Measurements from ENCODE around the gene ITGBL1.

The ITGBL1 gene

DNA sequence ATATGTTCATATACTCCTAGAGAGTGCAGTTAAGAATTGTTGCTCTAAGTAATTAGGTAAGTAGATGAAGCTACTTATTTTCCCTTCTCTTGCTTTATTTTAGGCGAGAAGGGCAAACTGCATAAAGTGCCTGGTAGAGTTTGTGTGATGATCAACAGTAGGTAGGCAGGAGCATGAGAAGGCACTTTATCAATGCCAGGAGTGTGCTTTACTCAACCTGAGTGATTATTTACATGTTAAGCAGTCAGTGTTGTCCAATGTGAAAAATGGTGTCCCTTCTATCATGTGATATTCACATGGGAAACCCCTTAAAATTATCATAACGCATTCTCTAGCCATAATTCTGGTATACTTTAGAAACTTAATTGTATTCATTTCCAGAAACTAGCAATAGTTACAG is 294.0 kb downstream of the ITGBL1 start:
- ATAC-seq (ENCODE audit: insufficient read depth, low read depth): no peak
- no peaks in the 10 kb centered on the region for H3K36me3 ChIP-seq (ENCODE audit: insufficient read depth, low read length)

DNA sequence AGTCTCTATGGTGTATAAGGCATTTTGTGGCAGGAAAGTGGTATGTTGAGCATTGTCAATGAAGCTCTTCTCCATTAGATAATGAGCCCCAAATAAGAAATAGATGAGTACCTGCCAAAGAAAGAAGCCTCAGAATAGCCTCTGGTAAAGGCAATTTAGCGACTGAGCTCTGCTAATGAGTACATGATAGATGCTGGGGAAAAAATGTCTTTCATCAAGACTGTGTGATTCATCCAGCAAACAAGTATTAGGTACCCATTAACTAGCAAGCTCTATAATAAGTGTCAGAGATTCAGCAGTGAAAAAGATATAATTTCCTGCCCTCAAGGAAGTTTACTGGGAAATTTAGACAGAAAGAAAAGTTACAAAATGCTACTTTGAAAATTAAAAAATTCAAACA is 294.6 kb downstream of the ITGBL1 start:
- no peaks in the 10 kb centered on the region for H3K27me3 ChIP-seq (ENCODE audit: insufficient read depth, low read length, poor library complexity)
- H3K4me2 ChIP-seq (ENCODE audit: insufficient read depth, low read length): no peak overlapping the region
- TF ChIP-seq, protein P1, sequence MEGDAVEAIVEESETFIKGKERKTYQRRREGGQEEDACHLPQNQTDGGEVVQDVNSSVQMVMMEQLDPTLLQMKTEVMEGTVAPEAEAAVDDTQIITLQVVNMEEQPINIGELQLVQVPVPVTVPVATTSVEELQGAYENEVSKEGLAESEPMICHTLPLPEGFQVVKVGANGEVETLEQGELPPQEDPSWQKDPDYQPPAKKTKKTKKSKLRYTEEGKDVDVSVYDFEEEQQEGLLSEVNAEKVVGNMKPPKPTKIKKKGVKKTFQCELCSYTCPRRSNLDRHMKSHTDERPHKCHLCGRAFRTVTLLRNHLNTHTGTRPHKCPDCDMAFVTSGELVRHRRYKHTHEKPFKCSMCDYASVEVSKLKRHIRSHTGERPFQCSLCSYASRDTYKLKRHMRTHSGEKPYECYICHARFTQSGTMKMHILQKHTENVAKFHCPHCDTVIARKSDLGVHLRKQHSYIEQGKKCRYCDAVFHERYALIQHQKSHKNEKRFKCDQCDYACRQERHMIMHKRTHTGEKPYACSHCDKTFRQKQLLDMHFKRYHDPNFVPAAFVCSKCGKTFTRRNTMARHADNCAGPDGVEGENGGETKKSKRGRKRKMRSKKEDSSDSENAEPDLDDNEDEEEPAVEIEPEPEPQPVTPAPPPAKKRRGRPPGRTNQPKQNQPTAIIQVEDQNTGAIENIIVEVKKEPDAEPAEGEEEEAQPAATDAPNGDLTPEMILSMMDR (IDR thresholded peaks at IDR 0.05; ENCODE audit: borderline replicate concordance, extremely low read depth, low read length, poor library complexity, severe bottlenecking): no peak
- no peak for TF ChIP-seq EZH2 (IDR thresholded peaks at IDR 0.05; ENCODE audit: borderline replicate concordance, low read depth, low read length, severe bottlenecking)
- H3K4me3 ChIP-seq (ENCODE audit: low read depth in 1 of 2, low read length in 2 of 2): no peak overlapping the region
- no peaks in the 10 kb centered on the region for H4K20me1 ChIP-seq (ENCODE audit: insufficient read depth, low read length)
- H3K36me3 ChIP-seq (ENCODE audit: insufficient read depth, low read length): no peaks in the 10 kb centered on the region
- H3K9ac ChIP-seq (ENCODE audit: low read depth, low read length): no peak overlapping the region
- no peaks in the 10 kb centered on the region for H3K79me2 ChIP-seq (ENCODE audit: insufficient read depth, low read length)
- no peak for DNase-seq
- no peaks in the 10 kb centered on the region for H3K9me3 ChIP-seq (ENCODE audit: insufficient read depth, low read length, severe bottlenecking)
- no peaks in the 10 kb centered on the region for H3K4me1 ChIP-seq (ENCODE audit: insufficient read depth, low read length)
- no peak overlapping the region for H2AFZ ChIP-seq (ENCODE audit: low read depth, low read length)
- ATAC-seq (ENCODE audit: insufficient read depth, low read depth): no peak
- no peak overlapping the region for H3K27ac ChIP-seq (ENCODE audit: low read length)

More for the DNA sequence above, 294.0 kb downstream of the ITGBL1 start:
- no peaks in the 10 kb centered on the region for H3K79me2 ChIP-seq (ENCODE audit: insufficient read depth, low read length)
- no peak overlapping the region for H3K27ac ChIP-seq (ENCODE audit: low read length)
- H3K9ac ChIP-seq (ENCODE audit: low read depth, low read length): no peak overlapping the region
- no peak for DNase-seq
- H3K4me1 ChIP-seq (ENCODE audit: insufficient read depth, low read length): no peaks in the 10 kb centered on the region
- no peak overlapping the region for H3K4me3 ChIP-seq (ENCODE audit: low read depth in 1 of 2, low read length in 2 of 2)
- H2AFZ ChIP-seq (ENCODE audit: low read depth, low read length): no peak overlapping the region
- no peak overlapping the region for H3K4me2 ChIP-seq (ENCODE audit: insufficient read depth, low read length)
- H3K27me3 ChIP-seq (ENCODE audit: insufficient read depth, low read length, poor library complexity): no peaks in the 10 kb centered on the region
- no peaks in the 10 kb centered on the region for H4K20me1 ChIP-seq (ENCODE audit: insufficient read depth, low read length)
- no peak for TF ChIP-seq EZH2 (IDR thresholded peaks at IDR 0.05; ENCODE audit: borderline replicate concordance, low read depth, low read length, severe bottlenecking)
- TF ChIP-seq, protein P1 (IDR thresholded peaks at IDR 0.05; ENCODE audit: borderline replicate concordance, extremely low read depth, low read length, poor library complexity, severe bottlenecking): no peak
- H3K9me3 ChIP-seq (ENCODE audit: insufficient read depth, low read length, severe bottlenecking): no peaks in the 10 kb centered on the region

GRCh38 chr13:101749584-101749983 is 297.1 kb downstream of the ITGBL1 start:
- no peak for ATAC-seq (ENCODE audit: insufficient read depth, low read depth)
- TF ChIP-seq, protein P1 (IDR thresholded peaks at IDR 0.05; ENCODE audit: borderline replicate concordance, extremely low read depth, low read length, poor library complexity, severe bottlenecking): no peak
- no peak for TF ChIP-seq EZH2 (IDR thresholded peaks at IDR 0.05; ENCODE audit: borderline replicate concordance, low read depth, low read length, severe bottlenecking)
- no peak overlapping the region for H3K9ac ChIP-seq (ENCODE audit: low read depth, low read length)
- no peak overlapping the region for H3K4me2 ChIP-seq (ENCODE audit: insufficient read depth, low read length)
- DNase-seq: no peak
- H2AFZ ChIP-seq (ENCODE audit: low read depth, low read length): no peak overlapping the region
- H3K79me2 ChIP-seq (ENCODE audit: insufficient read depth, low read length): no peaks in the 10 kb centered on the region
- no peaks in the 10 kb centered on the region for H3K9me3 ChIP-seq (ENCODE audit: insufficient read depth, low read length, severe bottlenecking)
- no peaks in the 10 kb centered on the region for H3K36me3 ChIP-seq (ENCODE audit: insufficient read depth, low read length)
- no peak overlapping the region for H3K27ac ChIP-seq (ENCODE audit: low read length)
- no peak overlapping the region for H3K4me3 ChIP-seq (ENCODE audit: low read depth in 1 of 2, low read length in 2 of 2)
- no peaks in the 10 kb centered on the region for H4K20me1 ChIP-seq (ENCODE audit: insufficient read depth, low read length)
- no peaks in the 10 kb centered on the region for H3K4me1 ChIP-seq (ENCODE audit: insufficient read depth, low read length)
- H3K27me3 ChIP-seq (ENCODE audit: insufficient read depth, low read length, poor library complexity): no peaks in the 10 kb centered on the region

DNA sequence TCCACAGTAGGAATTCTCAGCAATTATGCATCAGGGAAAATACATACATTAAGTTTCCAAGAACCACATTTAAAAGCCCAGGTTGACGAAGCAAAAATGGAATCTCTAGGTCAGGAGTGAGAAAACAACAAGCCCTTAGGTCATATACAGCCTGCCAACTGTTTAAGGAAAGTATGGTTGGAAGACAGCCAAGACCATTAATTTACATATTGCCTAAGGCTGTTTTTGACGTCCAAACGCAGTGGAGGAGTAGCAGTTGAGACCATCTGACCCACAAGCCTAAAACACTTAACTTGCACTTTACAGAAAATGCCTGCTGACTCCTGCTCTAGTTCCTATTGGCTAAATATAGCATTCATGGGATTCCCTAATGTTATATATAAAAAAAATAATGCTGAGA is 299.0 kb downstream of the ITGBL1 start:
- Histone ChIP-seq H3K79me2 (ENCODE audit: insufficient read depth, low read length) (no peaks in the 10 kb centered on the region), H3K9me3 (ENCODE audit: insufficient read depth, low read length, severe bottlenecking) (no peaks in the 10 kb centered on the region), H3K36me3 (ENCODE audit: insufficient read depth, low read length) (no peaks in the 10 kb centered on the region), H2AFZ (ENCODE audit: low read depth, low read length) (no peak overlapping the region), H3K4me1 (ENCODE audit: insufficient read depth, low read length) (no peaks in the 10 kb centered on the region), H3K9ac (ENCODE audit: low read depth, low read length) (no peak overlapping the region), H3K27ac (ENCODE audit: low read length) (no peak overlapping the region), H3K4me2 (ENCODE audit: insufficient read depth, low read length) (no peak overlapping the region), H3K4me3 (ENCODE audit: low read depth in 1 of 2, low read length in 2 of 2) (no peak overlapping the region), H3K27me3 (ENCODE audit: insufficient read depth, low read length, poor library complexity) (no peaks in the 10 kb centered on the region), H4K20me1 (ENCODE audit: insufficient read depth, low read length) (no peaks in the 10 kb centered on the region)
- peak; percentile 53; the same call in 1 of the 3 replicates for ATAC-seq (ENCODE audit: insufficient read depth, low read depth)
- DNase-seq: no peak
- no peak for TF ChIP-seq EZH2 (IDR thresholded peaks at IDR 0.05; ENCODE audit: borderline replicate concordance, low read depth, low read length, severe bottlenecking)
- TF ChIP-seq, protein P1 (IDR thresholded peaks at IDR 0.05; ENCODE audit: borderline replicate concordance, extremely low read depth, low read length, poor library complexity, severe bottlenecking): no peak
